PC-3 (cell line): Measurements from ENCODE around the gene ST3GAL5.

Experiments
- CTCF ChIP-seq: fragments of 300-600 bp; sonication (generic); conservative IDR thresholded peaks from 2 replicates; pipeline ENCODE4 v1.5.1; 2017; ENCODE audit warnings: antibody characterized with exemption, low read depth, mild to moderate bottlenecking, low read length
- EZH2 ChIP-seq: fragments of 300-600 bp; sonication (generic); IDR thresholded peaks from one replicate; pipeline ENCODE4 v1.6.1; 2017; ENCODE audit warnings: antibody characterized with exemption, mild to moderate bottlenecking, low read length; ENCODE audit not compliant: unreplicated experiment
- EZH2phosphoT487 ChIP-seq: fragments of 300-600 bp; sonication (generic); IDR thresholded peaks from 2 replicates; pipeline ENCODE4 v1.6.1; 2018; ENCODE audit warnings: mild to moderate bottlenecking, antibody characterized with exemption, low read length, borderline replicate concordance

GRCh38 chr2:85807756-85808155 lies 81.0 kb downstream of the ST3GAL5 start:
- TF ChIP-seq CTCF (no peak), EZH2 (no peak), EZH2phosphoT487 (no peak)
